ENCODE data around the gene TYMS. TPM values are rescaled to one million over a fixed set of nuclear protein-coding genes. Genes with fewer than 3 reads are reported as not detected.

TYMS gene
- total and polyA plus RNA-seq, 2 donors (not counting 3 experiments of a cell fraction or from before 2014, with no cell fraction given), result 136 to 200 TPM

- H3K4me3 ChIP-seq (replicated peaks in 1 of 3; ENCODE audit: insufficient read depth in 1 of 3, low read depth in 1 of 3, low read length in 3 of 3), result no peak overlapping the region
- TF ChIP-seq POLR2AphosphoS5 (IDR thresholded peaks at IDR 0.05; ENCODE audit: insufficient read depth, low read depth, low read length), result no peak
- no peak for TF ChIP-seq CTCF (IDR thresholded peaks at IDR 0.05; ENCODE audit: extremely low read depth in 1 of 2, insufficient read depth in 1 of 2, low read depth in 1 of 2, low read length in 2 of 2)
- TF ChIP-seq EZH2 (IDR thresholded peaks at IDR 0.05; ENCODE audit: borderline replicate concordance, low read depth, low read length, severe bottlenecking), result no peak
- TF ChIP-seq FOS (IDR thresholded peaks at IDR 0.05; ENCODE audit: borderline replicate concordance, insufficient read depth, low read length), result no peak
- ChIA-PET POLR2A (no interaction called here), CTCF (interaction anchor here (1.1 to 2.0 kb wide), 3 partner anchors 10 to 196 kb away, joined by 3 to 11 read pairs (median 4); no protein-coding TSS in a partner anchor)
- H3K9me3 ChIP-seq (replicated peaks; ENCODE audit: control insufficient read depth, insufficient read depth, low read length), result no peaks in the 10 kb centered on the region
- peak overlapping the region; percentile 31 for H3K4me2 ChIP-seq (ENCODE audit: insufficient read depth, low read length)
- no peak overlapping the region for H3K27ac ChIP-seq (ENCODE audit: insufficient read depth, low read depth, low read length)
- peaks cover 5% of the 10 kb centered on the region for H3K4me1 ChIP-seq (ENCODE audit: control insufficient read depth, extremely low read depth, insufficient read depth, low read length)
- no TSS peak for BruUV-seq (replicated peaks)
- H3K79me2 ChIP-seq (ENCODE audit: control insufficient read depth, insufficient read depth, low read length), result no peaks in the 10 kb centered on the region
- FAIRE-seq (no peak), DNase-seq (ENCODE audit: low read depth, low spot score) (peak; percentile 12)
- H4K20me1 ChIP-seq (replicated peaks; ENCODE audit: control insufficient read depth, extremely low read depth, insufficient read depth, low read length), result no peaks in the 10 kb centered on the region
- intact Hi-C loops (cut with micrococcal nuclease) (no loop called here), dilution Hi-C loops (cut with MboI; ENCODE audit: extremely low pct_ligation_motif_present, low sequenced_read_pairs) (no loop called here)
- H3K9ac ChIP-seq (replicated peaks; ENCODE audit: extremely low read depth, insufficient read depth, low read length), result no peak overlapping the region
- H3K36me3 ChIP-seq (ENCODE audit: control insufficient read depth in 2 of 2, extremely low read depth in 1 of 2, insufficient read depth in 2 of 2, low read length in 2 of 2), result no peaks in the 10 kb centered on the region
- no peaks in the 10 kb centered on the region for H3K27me3 ChIP-seq (ENCODE audit: control insufficient read depth in 2 of 2, insufficient read depth in 2 of 2, low read length in 2 of 2)
- peak overlapping the region; percentile 86 for H2AFZ ChIP-seq (ENCODE audit: low read depth, low read length)
- H3K9me1 ChIP-seq (replicated peaks; ENCODE audit: control insufficient read depth, extremely low read depth, insufficient read depth, low read length), result no peaks in the 10 kb centered on the region
Measured at GRCh38 chr18:634551-635045, 22.9 kb upstream of the TYMS start.

GRCh38 chr18:635171-635570 is 22.3 kb upstream of the TYMS start:
- H3K9me3 ChIP-seq (replicated peaks; ENCODE audit: control insufficient read depth, insufficient read depth, low read length), result no peaks in the 10 kb centered on the region
- dilution Hi-C loops (cut with MboI; ENCODE audit: extremely low pct_ligation_motif_present, low sequenced_read_pairs), result no loop called here
- H3K4me2 ChIP-seq (ENCODE audit: insufficient read depth, low read length), result no peak overlapping the region
- POLR2A ChIA-PET, result no interaction called here
- H3K79me2 ChIP-seq (ENCODE audit: control insufficient read depth, insufficient read depth, low read length), result no peaks in the 10 kb centered on the region
- no peak for FAIRE-seq
- no peak for TF ChIP-seq MAX (IDR thresholded peaks at IDR 0.05; ENCODE audit: insufficient read depth, insufficient read length)
- TF ChIP-seq EZH2 (IDR thresholded peaks at IDR 0.05; ENCODE audit: borderline replicate concordance, low read depth, low read length, severe bottlenecking), result no peak
- no peak for TF ChIP-seq JUN (IDR thresholded peaks at IDR 0.05; ENCODE audit: borderline replicate concordance, insufficient read depth, insufficient read length, low read depth)
- no peak for TF ChIP-seq POLR2AphosphoS5 (IDR thresholded peaks at IDR 0.05; ENCODE audit: insufficient read depth, low read depth, low read length)
- no peak for TF ChIP-seq GATA2 (IDR thresholded peaks at IDR 0.05; ENCODE audit: insufficient read depth, insufficient read length, low read depth, low read length)
- no peak for TF ChIP-seq MYC (IDR thresholded peaks at IDR 0.05; ENCODE audit: low read depth, low read length)
- TF ChIP-seq POLR2A (IDR thresholded peaks at IDR 0.05; ENCODE audit: low read depth, low read length), result no peak
- TF ChIP-seq FOS (IDR thresholded peaks at IDR 0.05; ENCODE audit: borderline replicate concordance, insufficient read depth, low read length), result no peak
- TF ChIP-seq CTCF (IDR thresholded peaks at IDR 0.05; ENCODE audit: extremely low read depth in 1 of 2, insufficient read depth in 1 of 2, low read depth in 1 of 2, low read length in 2 of 2), result no peak
- peaks cover 5% of the 10 kb centered on the region for H3K4me1 ChIP-seq (ENCODE audit: control insufficient read depth, extremely low read depth, insufficient read depth, low read length)
- no peaks in the 10 kb centered on the region for H3K9me1 ChIP-seq (replicated peaks; ENCODE audit: control insufficient read depth, extremely low read depth, insufficient read depth, low read length)
- CTCF ChIA-PET, result interaction anchor here (1.1 to 2.0 kb wide), 3 partner anchors 11 to 195 kb away, joined by 3 to 11 read pairs (median 4); no protein-coding TSS in a partner anchor
- no peak for DNase-seq (ENCODE audit: low read depth, low spot score)
- no peaks in the 10 kb centered on the region for H4K20me1 ChIP-seq (replicated peaks; ENCODE audit: control insufficient read depth, extremely low read depth, insufficient read depth, low read length)
- H3K36me3 ChIP-seq (ENCODE audit: control insufficient read depth in 2 of 2, extremely low read depth in 1 of 2, insufficient read depth in 2 of 2, low read length in 2 of 2), result no peaks in the 10 kb centered on the region
- BruUV-seq (replicated peaks), result no TSS peak
- no peak overlapping the region for H3K4me3 ChIP-seq (replicated peaks in 1 of 3; ENCODE audit: insufficient read depth in 1 of 3, low read depth in 1 of 3, low read length in 3 of 3)
- H3K9ac ChIP-seq (replicated peaks; ENCODE audit: extremely low read depth, insufficient read depth, low read length), result no peak overlapping the region
- peak overlapping the region; percentile 86 for H2AFZ ChIP-seq (ENCODE audit: low read depth, low read length)
- intact Hi-C loops (cut with micrococcal nuclease), result no loop called here
- no peak overlapping the region for H3K27ac ChIP-seq (ENCODE audit: insufficient read depth, low read depth, low read length)
- no peaks in the 10 kb centered on the region for H3K27me3 ChIP-seq (ENCODE audit: control insufficient read depth in 2 of 2, insufficient read depth in 2 of 2, low read length in 2 of 2)
